Stomach (tissue), 9 donors: ENCODE measurements around the gene CSNK1G1. TPM values are rescaled to one million over a fixed set of nuclear protein-coding genes. Genes with fewer than 3 reads are reported as not detected.
"Not testable (repeated sequence)": the region's sequence is repeated elsewhere in the genome, so short reads cannot be mapped to it uniquely, and the experiment has no call there.

ENCODE experiments used
- DNase-seq, 2 donors: peaks; one replicate each; pipeline versions ENCODE4 v3.0.0 to v3.0.0-alpha.2; 2013 to 2019
- H3K27ac ChIP-seq, 5 donors: fragments of 200-600 bp in 4 of 5; sonication (generic) in 4 of 5; one replicate each; pipeline ENCODE4 v1.5.1; 2013 to 2019; ENCODE audit warnings: mild to moderate bottlenecking in 1 of 5, moderate library complexity in 1 of 5
- H3K27me3 ChIP-seq, 3 donors: fragments of 200-600 bp; sonication (generic); one replicate each; pipeline ENCODE4 v1.5.1; 2017 to 2019; ENCODE audit warnings: mixed run types in 1 of 3
- H3K36me3 ChIP-seq, 4 donors: fragments of 200-600 bp; sonication (generic); 1 replicate in 3 of 4; 2 replicates in 1 of 4; pipeline ENCODE4 v1.5.1; 2016 to 2019
- H3K4me1 ChIP-seq, 4 donors: fragments of 200-600 bp; sonication (generic); one replicate each; pipeline ENCODE4 v1.5.1; 2016 to 2019
- H3K4me3 ChIP-seq, 4 donors: fragments of 200-600 bp; sonication (generic) in 3 of 4; one replicate each; pipeline ENCODE4 v1.5.1; 2016 to 2019; ENCODE audit warnings: mild to moderate bottlenecking in 1 of 4
- H3K9me3 ChIP-seq, 4 donors: fragments of 200-600 bp; sonication (generic); one replicate each; pipeline ENCODE4 v1.5.1; 2016 to 2019
- EP300 ChIP-seq: sonication (generic); formaldehyde crosslinking; IDR thresholded peaks from one replicate; pipeline ENCODE4 v1.6.1; 2017; ENCODE audit warnings: antibody characterized with exemption
- POLR2A ChIP-seq, 4 donors: fragments of 450-650 bp; IDR thresholded peaks; one replicate each; pipeline ENCODE4 v1.6.1; 2016; ENCODE audit warnings: antibody characterized with exemption in 4 of 4, control low read depth in 2 of 4, mild to moderate bottlenecking in 1 of 4, moderate library complexity in 1 of 4
- POLR2AphosphoS5 ChIP-seq, 3 donors: sonication (generic); formaldehyde crosslinking; IDR thresholded peaks; one replicate each; pipeline ENCODE4 v1.6.1; 2016; ENCODE audit warnings: antibody characterized with exemption in 3 of 3
- WGBS, 5 donors: extraction: QIAGEN DNeasy Blood & Tissue Kit in 3 of 5; methylation state at CpG; one replicate each; pipeline versions ENCODE4 v1.1.5 to v1.1.7; 2013 to 2018; 5-methylcytosine and 5-hydroxymethylcytosine counted together
- intact Hi-C: fragments of 100-400 bp; cut with DNase I; formaldehyde crosslinking; loops from one replicate; pipeline ENCODE4 v1.15.1; 2023; ENCODE audit warnings: low total_unique reads
- polyA plus RNA-seq, 3 donors: library from polyadenylated mRNA; stranded (reverse); fragments of 200-250 nt; gene quantifications; one replicate each; pipeline ENCODE4 v1.2.3, GENCODE V29; 2013
- total RNA-seq, 5 donors: library from RNA; depleted of rRNA; stranded (reverse); fragments of >200 nt; gene quantifications; one replicate each; pipeline versions ENCODE4 v1.1.0 to v1.2.3, GENCODE V29; 2014 to 2016
- TF ChIP-seq, protein P1 (sequence below), 7 experiments: fragments of 450-650 bp in 4 of 7; fragments of 200-600 bp in 3 of 7; sonication (generic) in 3 of 7; IDR thresholded peaks; one replicate each; pipeline ENCODE4 v1.5.1; 2016 to 2019; ENCODE audit warnings: antibody characterized with exemption in 7 of 7, control low read depth in 2 of 7, mild to moderate bottlenecking in 1 of 7
- donor health status: healthy with polysubstance abuse.
- donor health status: Bipolar disorder and iron deficiency.
- donor health status: healthy.

Gene CSNK1G1
- total and polyA plus RNA-seq, 8 donors = 2.4 to 63.1 (median 5.4) TPM

GRCh38 chr15:64122936-64123351 lies 233.0 kb downstream of the CSNK1G1 start:
- Histone ChIP-seq H3K36me3 (peaks cover 69 to 100% (median 100%) of the 10 kb centered on the region in 4 donors), H3K27ac (no peak overlapping the region), H3K9me3 (no peaks in the 10 kb centered on the region), H3K27me3 (no peaks in the 10 kb centered on the region), H3K4me1 (no peaks in the 10 kb centered on the region), H3K4me3 (no peak overlapping the region)
- TF ChIP-seq POLR2A (IDR thresholded peaks at IDR 0.05) = no peak
- TF ChIP-seq, protein P1, sequence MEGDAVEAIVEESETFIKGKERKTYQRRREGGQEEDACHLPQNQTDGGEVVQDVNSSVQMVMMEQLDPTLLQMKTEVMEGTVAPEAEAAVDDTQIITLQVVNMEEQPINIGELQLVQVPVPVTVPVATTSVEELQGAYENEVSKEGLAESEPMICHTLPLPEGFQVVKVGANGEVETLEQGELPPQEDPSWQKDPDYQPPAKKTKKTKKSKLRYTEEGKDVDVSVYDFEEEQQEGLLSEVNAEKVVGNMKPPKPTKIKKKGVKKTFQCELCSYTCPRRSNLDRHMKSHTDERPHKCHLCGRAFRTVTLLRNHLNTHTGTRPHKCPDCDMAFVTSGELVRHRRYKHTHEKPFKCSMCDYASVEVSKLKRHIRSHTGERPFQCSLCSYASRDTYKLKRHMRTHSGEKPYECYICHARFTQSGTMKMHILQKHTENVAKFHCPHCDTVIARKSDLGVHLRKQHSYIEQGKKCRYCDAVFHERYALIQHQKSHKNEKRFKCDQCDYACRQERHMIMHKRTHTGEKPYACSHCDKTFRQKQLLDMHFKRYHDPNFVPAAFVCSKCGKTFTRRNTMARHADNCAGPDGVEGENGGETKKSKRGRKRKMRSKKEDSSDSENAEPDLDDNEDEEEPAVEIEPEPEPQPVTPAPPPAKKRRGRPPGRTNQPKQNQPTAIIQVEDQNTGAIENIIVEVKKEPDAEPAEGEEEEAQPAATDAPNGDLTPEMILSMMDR (IDR thresholded peaks at IDR 0.05) = no peak
- no peak for TF ChIP-seq POLR2AphosphoS5 (IDR thresholded peaks at IDR 0.05)
- TF ChIP-seq EP300 = no peak
- WGBS, 5 donors = 87 to 94% (median 89%) methylated on average over 3 of the region's 3 CpGs
- intact Hi-C loops = no loop called here
- peak in 1 of 2 donors; percentile 56 for DNase-seq

DNA sequence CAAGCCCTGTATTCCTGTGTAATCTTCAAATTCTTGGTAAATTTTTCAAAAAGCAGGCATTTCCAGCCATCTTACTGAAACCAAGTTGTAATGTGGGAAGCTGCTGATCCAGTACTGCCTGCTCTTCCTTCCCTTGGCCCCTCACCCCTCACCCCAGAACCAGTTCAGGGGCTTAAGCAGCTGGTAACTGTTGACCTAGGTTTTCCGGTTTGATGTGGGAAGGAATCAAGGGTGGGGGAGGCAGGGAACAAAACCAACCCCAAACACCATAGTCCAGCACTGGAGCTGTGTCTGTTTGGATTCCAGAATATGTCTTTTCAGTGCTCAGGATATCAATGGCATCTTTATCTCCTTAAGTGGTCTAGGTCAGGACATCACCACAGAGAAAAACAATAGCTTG lies 233.5 kb downstream of the CSNK1G1 start:
- intact Hi-C loops = no loop called here
- peaks cover 68 to 100% (median 100%) of the 10 kb centered on the region in 4 donors for H3K36me3 ChIP-seq
- TF ChIP-seq POLR2AphosphoS5 (IDR thresholded peaks at IDR 0.05) (no peak), POLR2A (IDR thresholded peaks at IDR 0.05) (no peak), EP300 (no peak)
- TF ChIP-seq, protein P1 (IDR thresholded peaks at IDR 0.05) = no peak
- H3K4me1 ChIP-seq = peaks cover 0 to under 1% (median 0%) of the 10 kb centered on the region in 4 donors
- 56 to 90% (median 80%) methylated on average over 1 of the region's 1 CpG for WGBS, 5 donors
- no peaks in the 10 kb centered on the region for H3K9me3 ChIP-seq
- no peak overlapping the region for H3K27ac ChIP-seq
- no peak overlapping the region for H3K4me3 ChIP-seq
- H3K27me3 ChIP-seq = no peaks in the 10 kb centered on the region
- DNase-seq = no peak

DNA sequence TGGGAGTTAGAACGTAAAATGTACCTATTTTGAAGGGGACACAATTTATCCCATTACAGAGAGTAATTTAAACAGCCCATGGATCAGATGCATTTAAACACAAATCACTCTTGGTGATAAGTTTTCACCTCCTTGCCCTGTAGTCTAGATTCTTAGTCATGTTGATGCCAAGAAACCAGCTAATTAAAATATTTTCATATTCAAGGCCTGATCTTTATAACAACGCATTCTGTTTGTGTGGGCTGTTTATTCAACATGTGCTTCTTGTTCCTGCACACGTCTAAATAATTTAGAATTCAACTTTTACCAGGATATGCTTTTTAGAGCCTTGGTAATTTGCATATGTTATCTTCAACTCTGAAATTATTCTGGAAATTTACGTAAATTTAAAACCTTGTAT lies 234.4 kb downstream of the CSNK1G1 start:
- Histone ChIP-seq H3K27ac (no peak overlapping the region), H3K4me1 (peaks cover 0 to 4% (median 0%) of the 10 kb centered on the region in 4 donors), H3K4me3 (no peak overlapping the region), H3K27me3 (no peaks in the 10 kb centered on the region), H3K9me3 (no peaks in the 10 kb centered on the region), H3K36me3 (peaks cover 66 to 100% (median 100%) of the 10 kb centered on the region in 4 donors)
- TF ChIP-seq, protein P1 (IDR thresholded peaks at IDR 0.05) = no peak
- no peak for TF ChIP-seq POLR2AphosphoS5 (IDR thresholded peaks at IDR 0.05)
- TF ChIP-seq POLR2A (IDR thresholded peaks at IDR 0.05) = no peak
- TF ChIP-seq EP300 = no peak
- no peak for DNase-seq
- 81 to 84% (median 81%) methylated on average over 4 of the region's 4 CpGs for WGBS, 5 donors
- intact Hi-C loops = no loop called here

DNA sequence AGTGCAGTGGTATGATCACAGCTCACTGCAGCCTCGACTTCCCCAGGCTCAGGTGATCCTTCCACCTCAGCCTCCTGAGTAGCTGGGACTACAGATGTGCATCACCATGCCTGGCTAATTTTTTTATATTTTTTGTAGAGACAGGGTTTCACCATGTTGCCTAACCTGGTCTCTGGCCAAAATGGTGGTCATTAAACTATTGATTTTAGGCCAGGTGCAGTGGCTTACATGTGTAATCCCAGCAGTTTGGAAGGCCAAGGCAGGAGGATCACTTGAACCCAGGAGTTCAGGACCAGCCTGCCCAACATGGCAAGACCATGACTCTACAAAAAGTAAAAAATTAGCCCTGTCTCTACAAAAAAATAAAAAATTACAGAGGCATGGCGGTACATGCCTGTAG lies 235.7 kb downstream of the CSNK1G1 start:
- intact Hi-C loops, H3K4me1 ChIP-seq, DNase-seq, H3K27me3 ChIP-seq, H3K4me3 ChIP-seq, H3K9me3 ChIP-seq, H3K27ac ChIP-seq: not testable (repeated sequence)
- H3K36me3 ChIP-seq = peaks cover 65 to 100% (median 100%) of the 10 kb centered on the region in 4 donors
- 95 to 100% (median 98%) methylated on average over 2 of the region's 2 CpGs for WGBS, 5 donors

DNA sequence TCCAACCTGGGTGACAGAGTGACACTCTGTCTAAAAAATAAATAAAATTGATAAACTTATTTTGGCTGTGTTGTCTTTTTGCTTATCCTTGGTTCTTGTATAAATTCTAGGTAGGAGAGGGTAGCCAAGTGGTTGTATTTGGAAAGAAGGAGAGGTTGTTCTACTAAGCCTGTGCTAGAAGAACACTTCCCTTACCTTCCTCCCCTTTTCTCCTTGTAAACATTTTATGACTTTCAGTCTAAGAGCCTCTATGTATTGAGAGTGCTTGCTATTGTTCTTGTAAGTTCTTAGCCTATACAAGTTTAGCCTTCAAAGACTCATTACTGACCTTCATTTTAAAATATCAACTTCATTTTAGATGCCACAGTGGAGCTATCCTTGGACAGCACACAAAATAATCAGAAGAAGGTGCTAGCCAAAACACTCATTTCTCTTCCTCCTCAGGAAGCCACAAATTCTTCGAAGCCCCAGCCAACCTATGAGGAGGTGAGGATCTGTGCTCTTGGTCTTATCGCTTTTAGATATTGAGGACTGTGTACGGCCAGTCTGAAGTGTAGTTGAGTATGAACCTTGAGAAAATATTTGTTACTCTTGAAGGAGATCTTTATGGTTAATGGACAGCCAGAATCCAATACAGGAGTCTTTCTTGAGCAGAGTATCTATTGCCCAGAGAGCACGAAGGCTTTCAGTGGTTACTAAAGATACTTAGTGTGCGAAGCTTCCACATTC lies 238.1 kb downstream of the CSNK1G1 start:
- Histone ChIP-seq H3K27me3 (no peaks in the 10 kb centered on the region), H3K9me3 (no peaks in the 10 kb centered on the region), H3K36me3 (peaks cover 69 to 100% (median 100%) of the 10 kb centered on the region in 4 donors), H3K4me1 (peaks cover 0 to 7% (median 2%) of the 10 kb centered on the region in 4 donors), H3K27ac (no peak overlapping the region), H3K4me3 (no peak overlapping the region)
- DNase-seq = no peak
- intact Hi-C loops = no loop called here
- TF ChIP-seq, protein P1 (IDR thresholded peaks at IDR 0.05) = no peak
- peak in 1 of 3 donors; percentile 18 for TF ChIP-seq POLR2AphosphoS5 (IDR thresholded peaks at IDR 0.05)
- WGBS, 5 donors = 61 to 85% (median 81%) methylated on average over 5 of the region's 5 CpGs
